H9 (cell line): ENCODE data around the gene ZNF221. TPM values are rescaled to one million over a fixed set of nuclear protein-coding genes. Genes with fewer than 3 reads are reported as not detected.

Experiments
- DNase-seq: peaks from one replicate; pipeline ENCODE4 v3.0.0-alpha.2; 2017
- H2AFZ ChIP-seq: one replicate; pipeline ENCODE4 v1.6.1; 2013; ENCODE audit warnings: mild to moderate bottlenecking, low read length, control low read depth, moderate library complexity
- H2AK5ac ChIP-seq: 2 replicates; pipeline ENCODE4 v1.6.1; 2013; ENCODE audit warnings: low read length, control low read depth, mixed read lengths; ENCODE audit not compliant: insufficient read length
- H2BK120ac ChIP-seq: one replicate; pipeline ENCODE4 v1.6.1; 2013; ENCODE audit warnings: low read depth, mild to moderate bottlenecking, low read length, control low read depth, inconsistent platforms; ENCODE audit not compliant: poor library complexity, severe bottlenecking
- H2BK12ac ChIP-seq: 2 replicates; pipeline ENCODE4 v1.6.1; 2013; ENCODE audit warnings: low read length, control low read depth, mixed read lengths, low read depth; ENCODE audit not compliant: insufficient read length
- H2BK15ac ChIP-seq: 2 replicates; pipeline ENCODE4 v1.6.1; 2013; ENCODE audit warnings: low read depth, low read length, control low read depth
- H2BK20ac ChIP-seq: one replicate; pipeline ENCODE4 v1.6.1; 2013; ENCODE audit warnings: low read depth, mild to moderate bottlenecking, low read length, control low read depth, inconsistent platforms; ENCODE audit not compliant: poor library complexity, severe bottlenecking
- H2BK5ac ChIP-seq: 2 replicates; pipeline ENCODE4 v1.6.1; 2013; ENCODE audit warnings: low read length, control low read depth, mixed read lengths; ENCODE audit not compliant: insufficient read length
- H3K14ac ChIP-seq: 2 replicates; pipeline ENCODE4 v1.6.1; 2013; ENCODE audit warnings: low read length, control low read depth; ENCODE audit not compliant: insufficient read depth
- H3K18ac ChIP-seq: 2 replicates; pipeline ENCODE4 v1.6.1; 2013; ENCODE audit warnings: low read depth, mild to moderate bottlenecking, mixed read lengths, low read length, control low read depth; ENCODE audit not compliant: insufficient read length
- H3K23ac ChIP-seq: 2 replicates; pipeline ENCODE4 v1.6.1; 2013; ENCODE audit warnings: low read length, control low read depth, mixed read lengths, low read depth; ENCODE audit not compliant: insufficient read length
- H3K23me2 ChIP-seq: 2 replicates; pipeline ENCODE4 v1.6.1; 2013; ENCODE audit warnings: low read depth, mild to moderate bottlenecking, mixed read lengths, low read length, control low read depth; ENCODE audit not compliant: insufficient read length, poor library complexity, severe bottlenecking
- H3K27ac ChIP-seq: 2 replicates; pipeline ENCODE4 v1.5.1; 2013; ENCODE audit warnings: low read length, control low read depth, mixed read lengths, low read depth; ENCODE audit not compliant: insufficient read length
- H3K27me3 ChIP-seq: 2 replicates; pipeline ENCODE4 v1.6.1; 2013; ENCODE audit warnings: low read length, control low read depth, inconsistent platforms; ENCODE audit not compliant: insufficient read depth
- H3K4ac ChIP-seq: 2 replicates; pipeline ENCODE4 v1.6.1; 2013; ENCODE audit warnings: low read depth, mild to moderate bottlenecking, control low read depth, inconsistent platforms, low read length, moderate library complexity
- H3K4me1 ChIP-seq: 2 replicates; pipeline ENCODE4 v1.6.1; 2013; ENCODE audit warnings: low read length, control low read depth, inconsistent platforms; ENCODE audit not compliant: insufficient read depth
- H3K4me2 ChIP-seq: 2 replicates; pipeline ENCODE4 v1.6.1; 2013; ENCODE audit warnings: low read length, control low read depth, mixed read lengths; ENCODE audit not compliant: insufficient read length, insufficient read depth
- H3K56ac ChIP-seq: 2 replicates; pipeline ENCODE4 v1.6.1; 2013; ENCODE audit warnings: low read depth, mild to moderate bottlenecking, mixed read lengths, low read length, control low read depth; ENCODE audit not compliant: insufficient read length
- H3K79me1 ChIP-seq: 2 replicates; pipeline ENCODE4 v1.6.1; 2013; ENCODE audit warnings: low read depth, mild to moderate bottlenecking, moderate library complexity, low read length, control low read depth, inconsistent platforms; ENCODE audit not compliant: insufficient read depth, poor library complexity, severe bottlenecking
- H3K79me2 ChIP-seq: 2 replicates; pipeline ENCODE4 v1.6.1; 2013; ENCODE audit warnings: low read length, control low read depth, inconsistent platforms; ENCODE audit not compliant: insufficient read depth
- H3K9ac ChIP-seq: 2 replicates; pipeline ENCODE4 v1.6.1; 2013; ENCODE audit warnings: low read length, control low read depth, mixed read lengths; ENCODE audit not compliant: insufficient read length; ENCODE audit errors: extremely low read depth
- H3K9me3 ChIP-seq: one replicate; pipeline ENCODE4 v1.6.1; 2013; ENCODE audit warnings: low read depth, low read length, inconsistent platforms; ENCODE audit not compliant: control insufficient read depth
- H3T11ph ChIP-seq: one replicate; pipeline ENCODE4 v1.6.1; 2013; ENCODE audit warnings: mild to moderate bottlenecking, low read length, control low read depth, inconsistent platforms
- H4K20me1 ChIP-seq: one replicate; pipeline ENCODE4 v1.6.1; 2013; ENCODE audit not compliant: control insufficient read depth, insufficient read length, insufficient read depth
- H4K5ac ChIP-seq: 2 replicates; pipeline ENCODE4 v1.6.1; 2013; ENCODE audit warnings: low read depth, mild to moderate bottlenecking, mixed read lengths, low read length, control low read depth; ENCODE audit not compliant: insufficient read length
- H4K8ac ChIP-seq: replicated peaks from 2 replicates; pipeline ENCODE4 v1.6.1; 2013; ENCODE audit warnings: low read length, control low read depth, mixed read lengths, low read depth; ENCODE audit not compliant: insufficient read length
- H4K91ac ChIP-seq: 2 replicates; pipeline ENCODE4 v1.6.1; 2013; ENCODE audit warnings: low read depth, mild to moderate bottlenecking, moderate library complexity, mixed read lengths, low read length, control low read depth; ENCODE audit not compliant: insufficient read length
- H3K27ac Mint-ChIP-seq, 3 experiments: 2 replicates in 2 of 3; 3 replicates in 1 of 3; pipeline ENCODE4 v1.8.0; 2020 to 2021; ENCODE audit warnings: mixed read lengths in 3 of 3, mild to moderate bottlenecking in 1 of 3, moderate library complexity in 1 of 3
- H3K27me3 Mint-ChIP-seq: 2 replicates; pipeline ENCODE4 v1.8.0; 2021; ENCODE audit warnings: low read depth, mild to moderate bottlenecking, moderate library complexity, mixed read lengths
- H3K36me3 Mint-ChIP-seq, 3 experiments: 2 replicates in 2 of 3; 3 replicates in 1 of 3; pipeline ENCODE4 v1.8.0; 2020 to 2021; ENCODE audit warnings: low read depth in 3 of 3, mixed read lengths in 3 of 3; ENCODE audit not compliant: insufficient read depth in 1 of 3
- H3K4me1 Mint-ChIP-seq, 2 experiments: 2 replicates each; pipeline ENCODE4 v1.8.0; 2020; ENCODE audit warnings: mixed read lengths in 2 of 2
- H3K4me3 Mint-ChIP-seq, 2 experiments: 2 replicates in 1 of 2; 3 replicates in 1 of 2; pipeline ENCODE4 v1.8.0; 2020 to 2021; ENCODE audit warnings: mild to moderate bottlenecking in 2 of 2, mixed read lengths in 2 of 2, moderate library complexity in 1 of 2
- H3K9me3 Mint-ChIP-seq, 2 experiments: 2 replicates in 1 of 2; 3 replicates in 1 of 2; pipeline ENCODE4 v1.8.0; 2020; ENCODE audit warnings: mild to moderate bottlenecking in 2 of 2, mixed read lengths in 2 of 2, moderate library complexity in 1 of 2
- CTCF ChIP-seq: fragments of 200-600 bp; sonication (generic); conservative IDR thresholded peaks from 3 replicates; pipeline ENCODE4 v1.8.0; 2021; ENCODE audit warnings: antibody characterized with exemption, mild to moderate bottlenecking
- WGBS: extraction: QIAGEN DNeasy Blood & Tissue Kit; methylation state at CpG from one replicate; pipeline ENCODE4 v1.1.7; 2013; ENCODE audit warnings: missing lambda C conversion rate, low lambda C conversion rate, mixed read lengths; ENCODE audit not compliant: insufficient read length; ENCODE audit errors: extremely low coverage; 5-methylcytosine and 5-hydroxymethylcytosine counted together
- total RNA-seq: library from RNA; stranded (reverse); gene quantifications from 2 replicates; pipeline ENCODE4 v1.2.1, GENCODE V29; 2021

ZNF221 gene
- total RNA-seq, 1 experiment from 2014 or later = 8.0 TPM

- Histone ChIP-seq H2AK5ac (no peak overlapping the region), H3K23me2 (peaks cover 4% of the 10 kb centered on the region), H2BK12ac (no peak overlapping the region), H3K27ac (no peak overlapping the region), H3K23ac (no peak overlapping the region), H3K79me2 (no peaks in the 10 kb centered on the region; the same call in 1 of the 2 replicates), H2BK5ac (no peak overlapping the region), H3K9me3 (no peaks in the 10 kb centered on the region), H3K4me1 (no peaks in the 10 kb centered on the region; the same call in 1 of the 2 replicates), H3K79me1 (no peaks in the 10 kb centered on the region), H4K8ac (no peak overlapping the region), H3K4me2 (peak overlapping the region; percentile 81), H2BK120ac (no peak overlapping the region), H3K18ac (no peak overlapping the region), H4K5ac (no peak overlapping the region), H4K91ac (no peak overlapping the region), H3K9ac (peak overlapping the region; percentile 46), H4K20me1 (no peaks in the 10 kb centered on the region), H3K27me3 (no peaks in the 10 kb centered on the region), H2AFZ (no peak overlapping the region), H2BK20ac (no peak overlapping the region), H2BK15ac (no peak overlapping the region), H3T11ph (no peak overlapping the region), H3K4ac (no peak overlapping the region), H3K14ac (no peak overlapping the region), H3K56ac (no peak overlapping the region)
- no CpG with 5 or more reads among the region's 8 CpGs for WGBS
- peaks cover 10 to 14% of the 10 kb centered on the region in 2 experiments for H3K4me1 Mint-ChIP-seq
- no peak for TF ChIP-seq CTCF
- H3K9me3 Mint-ChIP-seq = peaks cover 2 to 28% of the 10 kb centered on the region in 2 experiments; a peak in 4 of 5 replicates
- H3K4me3 Mint-ChIP-seq = peak overlapping the region; percentile 92 to 99
- H3K36me3 Mint-ChIP-seq = peaks cover 8 to 14% (median 12%) of the 10 kb centered on the region in 3 experiments
- H3K27me3 Mint-ChIP-seq = peaks cover 3% of the 10 kb centered on the region; the same call in 1 of the 2 replicates
- DNase-seq = no peak
- peak overlapping the region in 1 of 3 experiments; percentile 21; a peak in 1 of 7 replicates for H3K27ac Mint-ChIP-seq
Measured at GRCh38 chr19:44002212-44002565, 51.2 kb downstream of the ZNF221 start.
